GM23338 (cell line): Measurements from ENCODE around the gene COPS7B. TPM values are rescaled to one million over a fixed set of nuclear protein-coding genes. Genes with fewer than 3 reads are reported as not detected.

Source experiments
- ATAC-seq: fragments of 200-7000 bp; cut with Tn5 transposase; 3 replicates; pipeline ENCODE4 v1.9.1; 2020
- DNase-seq: peaks from one replicate; pipeline ENCODE4 v3.0.0-alpha.2; 2015; ENCODE audit warnings: low spot score
- H2AFZ ChIP-seq: fragments of 200-600 bp; sonication (generic); 2 replicates; pipeline ENCODE4 v1.8.0; 2016; ENCODE audit warnings: antibody characterized with exemption, mild to moderate bottlenecking, moderate library complexity
- H3F3A ChIP-seq: fragments of 200-600 bp; sonication (generic); replicated peaks from 2 replicates; pipeline ENCODE4 v1.8.0; 2017; ENCODE audit warnings: antibody characterized with exemption, mixed run types, low read depth
- H3K27ac ChIP-seq: fragments of 200-600 bp; sonication (generic); 2 replicates; pipeline ENCODE4 v1.6.1; 2016; ENCODE audit warnings: low read depth
- H3K27me3 ChIP-seq: fragments of 200-600 bp; sonication (generic); 2 replicates; pipeline ENCODE4 v1.8.0; 2016; ENCODE audit warnings: mild to moderate bottlenecking, mixed run types, moderate library complexity; ENCODE audit not compliant: insufficient read depth
- H3K36me3 ChIP-seq: fragments of 200-600 bp; sonication (generic); 2 replicates; pipeline ENCODE4 v1.8.0; 2016; ENCODE audit warnings: mild to moderate bottlenecking; ENCODE audit not compliant: insufficient read depth
- H3K4me1 ChIP-seq: fragments of 200-600 bp; sonication (generic); 2 replicates; pipeline ENCODE4 v1.8.0; 2016; ENCODE audit warnings: mild to moderate bottlenecking, moderate library complexity; ENCODE audit not compliant: insufficient read depth
- H3K4me2 ChIP-seq: fragments of 200-600 bp; sonication (generic); 2 replicates; pipeline ENCODE4 v1.7.1; 2017; ENCODE audit warnings: mixed run types
- H3K4me3 ChIP-seq: fragments of 200-600 bp; sonication (generic); 2 replicates; pipeline ENCODE4 v1.6.1; 2016; ENCODE audit warnings: mixed run types
- H3K79me2 ChIP-seq: fragments of 200-600 bp; sonication (generic); replicated peaks from 2 replicates; pipeline ENCODE4 v1.8.0; 2017; ENCODE audit warnings: mild to moderate bottlenecking; ENCODE audit not compliant: insufficient read depth
- H3K9me2 ChIP-seq: fragments of 200-600 bp; sonication (generic); 2 replicates; pipeline ENCODE4 v1.8.0; 2017; ENCODE audit not compliant: insufficient read depth
- H4K20me1 ChIP-seq: fragments of 200-600 bp; sonication (generic); replicated peaks from 2 replicates; pipeline ENCODE4 v1.8.0; 2017; ENCODE audit warnings: mild to moderate bottlenecking; ENCODE audit not compliant: insufficient read depth
- H3K27ac Mint-ChIP-seq: 2 replicates; pipeline ENCODE4 v1.8.0; 2020; ENCODE audit warnings: inconsistent platforms, mild to moderate bottlenecking, moderate library complexity, mixed read lengths
- H3K27me3 Mint-ChIP-seq: 3 replicates; pipeline ENCODE4 v1.8.0; 2022; ENCODE audit warnings: low read depth, mild to moderate bottlenecking, moderate library complexity, mixed read lengths, inconsistent platforms; ENCODE audit not compliant: insufficient read depth, poor library complexity
- H3K36me3 Mint-ChIP-seq: 3 replicates; pipeline ENCODE4 v1.8.0; 2021; ENCODE audit warnings: low read depth, mild to moderate bottlenecking, inconsistent platforms, moderate library complexity, mixed read lengths
- H3K4me1 Mint-ChIP-seq: 3 replicates; pipeline ENCODE4 v1.8.0; 2020; ENCODE audit warnings: mild to moderate bottlenecking, inconsistent platforms, mixed read lengths
- H3K4me3 Mint-ChIP-seq: 3 replicates; pipeline ENCODE4 v1.8.0; 2021; ENCODE audit warnings: moderate library complexity, mild to moderate bottlenecking, inconsistent platforms, mixed read lengths
- H3K9me3 Mint-ChIP-seq: 3 replicates; pipeline ENCODE4 v1.8.0; 2020; ENCODE audit warnings: moderate library complexity, mild to moderate bottlenecking, inconsistent platforms, mixed read lengths
- CTCF ChIP-seq, 2 experiments: fragments of 200-600 bp in 1 of 2; sonication (generic) in 1 of 2; conservative IDR thresholded peaks; 2 replicates each; pipeline versions ENCODE4 v1.5.1 to v1.6.1; 2016 to 2017; ENCODE audit warnings: antibody characterized with exemption in 2 of 2, low read depth in 2 of 2, mild to moderate bottlenecking in 2 of 2, moderate library complexity in 1 of 2
- EZH2phosphoT487 ChIP-seq: fragments of 200-600 bp; sonication (generic); IDR thresholded peaks from one replicate; pipeline ENCODE4 v1.8.1; 2018; ENCODE audit warnings: antibody characterized with exemption; ENCODE audit not compliant: unreplicated experiment
- ZNF331 ChIP-seq: fragments of 250-450 bp; sonication (Bioruptor Pico); IDR thresholded peaks from 2 replicates; pipeline ENCODE4 v1.5.0; 2020; ENCODE audit warnings: low read depth, mild to moderate bottlenecking, moderate library complexity
- polyA plus RNA-seq: library from polyadenylated mRNA; unstranded; fragments of >200 nt; fragmentation: Nextera tagmentation; extraction: Ambion mirVana; gene quantifications from 2 replicates; pipeline ENCODE4 v1.2.1, GENCODE V29; 2016
- total RNA-seq: library from RNA; depleted of rRNA; stranded (reverse); fragments of >200 nt; shearing (Covaris generic); gene quantifications from 2 replicates; pipeline ENCODE4 v1.2.3, GENCODE V29; 2014
- TF ChIP-seq, protein P1 (sequence below): fragments of 250-450 bp; sonication (Bioruptor Pico); IDR thresholded peaks from 2 replicates; pipeline ENCODE4 v1.5.0; 2020; ENCODE audit warnings: mild to moderate bottlenecking, moderate library complexity
- TF ChIP-seq, protein P2 (sequence below): IDR thresholded peaks from one replicate; pipeline ENCODE4 v1.6.1; 2018; ENCODE audit warnings: antibody characterized with exemption; ENCODE audit not compliant: unreplicated experiment

COPS7B gene
- total and polyA plus RNA-seq, 2 experiments from 2014 or later = 40.9 to 63.7 TPM

- TF ChIP-seq, protein P1, sequence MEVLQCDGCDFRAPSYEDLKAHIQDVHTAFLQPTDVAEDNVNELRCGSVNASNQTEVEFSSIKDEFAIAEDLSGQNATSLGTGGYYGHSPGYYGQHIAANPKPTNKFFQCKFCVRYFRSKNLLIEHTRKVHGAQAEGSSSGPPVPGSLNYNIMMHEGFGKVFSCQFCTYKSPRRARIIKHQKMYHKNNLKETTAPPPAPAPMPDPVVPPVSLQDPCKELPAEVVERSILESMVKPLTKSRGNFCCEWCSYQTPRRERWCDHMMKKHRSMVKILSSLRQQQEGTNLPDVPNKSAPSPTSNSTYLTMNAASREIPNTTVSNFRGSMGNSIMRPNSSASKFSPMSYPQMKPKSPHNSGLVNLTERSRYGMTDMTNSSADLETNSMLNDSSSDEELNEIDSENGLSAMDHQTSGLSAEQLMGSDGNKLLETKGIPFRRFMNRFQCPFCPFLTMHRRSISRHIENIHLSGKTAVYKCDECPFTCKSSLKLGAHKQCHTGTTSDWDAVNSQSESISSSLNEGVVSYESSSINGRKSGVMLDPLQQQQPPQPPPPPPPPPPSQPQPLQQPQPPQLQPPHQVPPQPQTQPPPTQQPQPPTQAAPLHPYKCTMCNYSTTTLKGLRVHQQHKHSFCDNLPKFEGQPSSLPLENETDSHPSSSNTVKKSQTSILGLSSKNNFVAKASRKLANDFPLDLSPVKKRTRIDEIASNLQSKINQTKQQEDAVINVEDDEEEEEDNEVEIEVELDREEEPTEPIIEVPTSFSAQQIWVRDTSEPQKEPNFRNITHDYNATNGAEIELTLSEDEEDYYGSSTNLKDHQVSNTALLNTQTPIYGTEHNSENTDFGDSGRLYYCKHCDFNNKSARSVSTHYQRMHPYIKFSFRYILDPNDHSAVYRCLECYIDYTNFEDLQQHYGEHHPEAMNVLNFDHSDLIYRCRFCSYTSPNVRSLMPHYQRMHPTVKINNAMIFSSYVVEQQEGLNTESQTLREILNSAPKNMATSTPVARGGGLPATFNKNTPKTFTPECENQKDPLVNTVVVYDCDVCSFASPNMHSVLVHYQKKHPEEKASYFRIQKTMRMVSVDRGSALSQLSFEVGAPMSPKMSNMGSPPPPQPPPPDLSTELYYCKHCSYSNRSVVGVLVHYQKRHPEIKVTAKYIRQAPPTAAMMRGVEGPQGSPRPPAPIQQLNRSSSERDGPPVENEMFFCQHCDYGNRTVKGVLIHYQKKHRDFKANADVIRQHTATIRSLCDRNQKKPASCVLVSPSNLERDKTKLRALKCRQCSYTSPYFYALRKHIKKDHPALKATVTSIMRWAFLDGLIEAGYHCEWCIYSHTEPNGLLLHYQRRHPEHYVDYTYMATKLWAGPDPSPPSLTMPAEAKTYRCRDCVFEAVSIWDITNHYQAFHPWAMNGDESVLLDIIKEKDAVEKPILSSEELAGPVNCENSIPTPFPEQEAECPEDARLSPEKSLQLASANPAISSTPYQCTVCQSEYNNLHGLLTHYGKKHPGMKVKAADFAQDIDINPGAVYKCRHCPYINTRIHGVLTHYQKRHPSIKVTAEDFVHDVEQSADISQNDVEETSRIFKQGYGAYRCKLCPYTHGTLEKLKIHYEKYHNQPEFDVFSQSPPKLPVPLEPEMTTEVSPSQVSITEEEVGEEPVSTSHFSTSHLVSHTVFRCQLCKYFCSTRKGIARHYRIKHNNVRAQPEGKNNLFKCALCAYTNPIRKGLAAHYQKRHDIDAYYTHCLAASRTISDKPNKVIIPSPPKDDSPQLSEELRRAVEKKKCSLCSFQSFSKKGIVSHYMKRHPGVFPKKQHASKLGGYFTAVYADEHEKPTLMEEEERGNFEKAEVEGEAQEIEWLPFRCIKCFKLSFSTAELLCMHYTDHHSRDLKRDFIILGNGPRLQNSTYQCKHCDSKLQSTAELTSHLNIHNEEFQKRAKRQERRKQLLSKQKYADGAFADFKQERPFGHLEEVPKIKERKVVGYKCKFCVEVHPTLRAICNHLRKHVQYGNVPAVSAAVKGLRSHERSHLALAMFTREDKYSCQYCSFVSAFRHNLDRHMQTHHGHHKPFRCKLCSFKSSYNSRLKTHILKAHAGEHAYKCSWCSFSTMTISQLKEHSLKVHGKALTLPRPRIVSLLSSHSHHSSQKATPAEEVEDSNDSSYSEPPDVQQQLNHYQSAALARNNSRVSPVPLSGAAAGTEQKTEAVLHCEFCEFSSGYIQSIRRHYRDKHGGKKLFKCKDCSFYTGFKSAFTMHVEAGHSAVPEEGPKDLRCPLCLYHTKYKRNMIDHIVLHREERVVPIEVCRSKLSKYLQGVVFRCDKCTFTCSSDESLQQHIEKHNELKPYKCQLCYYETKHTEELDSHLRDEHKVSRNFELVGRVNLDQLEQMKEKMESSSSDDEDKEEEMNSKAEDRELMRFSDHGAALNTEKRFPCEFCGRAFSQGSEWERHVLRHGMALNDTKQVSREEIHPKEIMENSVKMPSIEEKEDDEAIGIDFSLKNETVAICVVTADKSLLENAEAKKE (CRISPR knock-in tag) = no peak
- no peak for TF ChIP-seq CTCF (conservative IDR thresholded peaks at IDR 0.05; ENCODE audit: low read depth in 2 of 2)
Observed at GRCh38 chr2:231816327-231817026, 30.2 kb downstream of the COPS7B start (continued).

GRCh38 chr2:231819447-231820042 is 33.3 kb downstream of the COPS7B start:
- ATAC-seq (no peak), DNase-seq (no peak)
- Histone ChIP-seq H3K79me2 (no peaks in the 10 kb centered on the region), H3K36me3 (no peaks in the 10 kb centered on the region), H3K27me3 (no peaks in the 10 kb centered on the region), H3K27ac (no peak overlapping the region), H3K4me2 (no peak overlapping the region), H3F3A (no peaks in the 10 kb centered on the region), H3K4me1 (no peaks in the 10 kb centered on the region), H4K20me1 (no peaks in the 10 kb centered on the region), H2AFZ (no peak overlapping the region), H3K4me3 (no peak overlapping the region), H3K9me2 (no peaks in the 10 kb centered on the region)
- no peaks in the 10 kb centered on the region for H3K4me1 Mint-ChIP-seq
- peaks cover 26% of the 10 kb centered on the region for H3K9me3 Mint-ChIP-seq
- peaks cover 2% of the 10 kb centered on the region for H3K27me3 Mint-ChIP-seq
- H3K27ac Mint-ChIP-seq = no peak overlapping the region
- peaks cover 10% of the 10 kb centered on the region; the same call in 2 of the 3 replicates for H3K36me3 Mint-ChIP-seq
- no peak overlapping the region for H3K4me3 Mint-ChIP-seq
- TF ChIP-seq EZH2phosphoT487 (no peak), ZNF331 (no peak)
- TF ChIP-seq, protein P2, sequence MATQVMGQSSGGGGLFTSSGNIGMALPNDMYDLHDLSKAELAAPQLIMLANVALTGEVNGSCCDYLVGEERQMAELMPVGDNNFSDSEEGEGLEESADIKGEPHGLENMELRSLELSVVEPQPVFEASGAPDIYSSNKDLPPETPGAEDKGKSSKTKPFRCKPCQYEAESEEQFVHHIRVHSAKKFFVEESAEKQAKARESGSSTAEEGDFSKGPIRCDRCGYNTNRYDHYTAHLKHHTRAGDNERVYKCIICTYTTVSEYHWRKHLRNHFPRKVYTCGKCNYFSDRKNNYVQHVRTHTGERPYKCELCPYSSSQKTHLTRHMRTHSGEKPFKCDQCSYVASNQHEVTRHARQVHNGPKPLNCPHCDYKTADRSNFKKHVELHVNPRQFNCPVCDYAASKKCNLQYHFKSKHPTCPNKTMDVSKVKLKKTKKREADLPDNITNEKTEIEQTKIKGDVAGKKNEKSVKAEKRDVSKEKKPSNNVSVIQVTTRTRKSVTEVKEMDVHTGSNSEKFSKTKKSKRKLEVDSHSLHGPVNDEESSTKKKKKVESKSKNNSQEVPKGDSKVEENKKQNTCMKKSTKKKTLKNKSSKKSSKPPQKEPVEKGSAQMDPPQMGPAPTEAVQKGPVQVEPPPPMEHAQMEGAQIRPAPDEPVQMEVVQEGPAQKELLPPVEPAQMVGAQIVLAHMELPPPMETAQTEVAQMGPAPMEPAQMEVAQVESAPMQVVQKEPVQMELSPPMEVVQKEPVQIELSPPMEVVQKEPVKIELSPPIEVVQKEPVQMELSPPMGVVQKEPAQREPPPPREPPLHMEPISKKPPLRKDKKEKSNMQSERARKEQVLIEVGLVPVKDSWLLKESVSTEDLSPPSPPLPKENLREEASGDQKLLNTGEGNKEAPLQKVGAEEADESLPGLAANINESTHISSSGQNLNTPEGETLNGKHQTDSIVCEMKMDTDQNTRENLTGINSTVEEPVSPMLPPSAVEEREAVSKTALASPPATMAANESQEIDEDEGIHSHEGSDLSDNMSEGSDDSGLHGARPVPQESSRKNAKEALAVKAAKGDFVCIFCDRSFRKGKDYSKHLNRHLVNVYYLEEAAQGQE = no peak
